Activated CD4-positive, alpha-beta T cell treated with anti-CD3 and anti-CD28 coated beads for 36 hours (primary cell): ENCODE results near the gene RRN3. TPM values are rescaled to one million over a fixed set of nuclear protein-coding genes. Genes with fewer than 3 reads are reported as not detected.
"Not testable (repeated sequence)": the region's sequence is repeated elsewhere in the genome, so short reads cannot be mapped to it uniquely, and the experiment has no call there.

Source experiments
- ATAC-seq: fragments of 200-7000 bp; cut with Tn5 transposase; one replicate; pipeline ENCODE4 v1.10.0; 2021; ENCODE audit warnings: mild to moderate bottlenecking, moderate library complexity
- CTCF ChIA-PET: fragments of 350-600 bp; sonication (Branson Sonifier 250); formaldehyde crosslinking; loops from one replicate; lab custom pipeline; 2021; ENCODE audit warnings: antibody characterized with exemption; lab: Charles Lee
- POLR2A ChIA-PET: fragments of 350-600 bp; sonication (Branson Sonifier 250); formaldehyde crosslinking; loops from one replicate; lab custom pipeline; 2021; ENCODE audit warnings: antibody characterized with exemption, inconsistent platforms; lab: Charles Lee
- DNase-seq: peaks from one replicate; pipeline ENCODE4 v3.0.0-alpha.2; 2020
- H3K27ac Mint-ChIP-seq: one replicate; pipeline ENCODE4 v1.8.0; 2021; ENCODE audit warnings: mixed read lengths
- H3K27me3 Mint-ChIP-seq: one replicate; pipeline ENCODE4 v1.8.0; 2021; ENCODE audit warnings: mixed read lengths
- H3K36me3 Mint-ChIP-seq: one replicate; pipeline ENCODE4 v1.8.0; 2021; ENCODE audit warnings: low read depth, mixed read lengths
- H3K4me1 Mint-ChIP-seq: one replicate; pipeline ENCODE4 v1.8.0; 2021; ENCODE audit warnings: mixed read lengths
- H3K4me3 Mint-ChIP-seq: one replicate; pipeline ENCODE4 v1.8.0; 2021; ENCODE audit warnings: mild to moderate bottlenecking, moderate library complexity, mixed read lengths
- H3K9me3 Mint-ChIP-seq: one replicate; pipeline ENCODE4 v1.8.0; 2021; ENCODE audit warnings: low read depth, mixed read lengths
- intact Hi-C, 2 experiments: fragments of 100-400 bp; cut with DNase I in 1 of 2; cut with micrococcal nuclease in 1 of 2; formaldehyde crosslinking; loops; one replicate each; pipeline versions ENCODE4 v1.14.2 to v1.15.1; 2022 to 2024; cut with DNase I, micrococcal nuclease
- total RNA-seq, 2 experiments: library from RNA; stranded (reverse); gene quantifications; one replicate each; pipeline ENCODE4 v1.2.3, GENCODE V29; 2021

The RRN3 gene
- total RNA-seq, 2 experiments from 2014 or later = 27.0 to 36.1 TPM

DNA sequence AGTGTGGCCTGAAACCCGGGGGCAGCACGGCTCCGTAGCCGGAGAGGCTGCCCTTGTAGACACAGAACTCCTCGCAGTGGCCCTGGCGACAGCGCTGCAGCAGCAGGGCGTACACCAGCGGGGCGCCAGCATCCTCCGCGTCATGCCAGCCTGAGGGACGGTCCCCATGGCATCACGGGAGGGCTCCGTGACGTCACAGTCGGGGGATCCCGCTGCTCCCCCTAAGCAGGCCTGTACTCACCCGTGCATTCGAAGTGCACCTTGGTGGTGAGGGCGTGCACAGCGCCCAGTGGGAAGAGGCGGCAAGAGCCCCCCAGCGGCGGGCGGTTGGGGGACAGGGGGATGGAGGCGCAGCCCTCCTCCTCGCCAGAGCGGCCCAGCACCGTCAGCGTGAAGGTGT lies 39.5 kb upstream of the RRN3 start:
- POLR2A ChIA-PET, H3K4me3 Mint-ChIP-seq, ATAC-seq, H3K36me3 Mint-ChIP-seq, DNase-seq, H3K9me3 Mint-ChIP-seq, intact Hi-C loops, H3K4me1 Mint-ChIP-seq, H3K27ac Mint-ChIP-seq, H3K27me3 Mint-ChIP-seq, CTCF ChIA-PET: not testable (repeated sequence)

DNA sequence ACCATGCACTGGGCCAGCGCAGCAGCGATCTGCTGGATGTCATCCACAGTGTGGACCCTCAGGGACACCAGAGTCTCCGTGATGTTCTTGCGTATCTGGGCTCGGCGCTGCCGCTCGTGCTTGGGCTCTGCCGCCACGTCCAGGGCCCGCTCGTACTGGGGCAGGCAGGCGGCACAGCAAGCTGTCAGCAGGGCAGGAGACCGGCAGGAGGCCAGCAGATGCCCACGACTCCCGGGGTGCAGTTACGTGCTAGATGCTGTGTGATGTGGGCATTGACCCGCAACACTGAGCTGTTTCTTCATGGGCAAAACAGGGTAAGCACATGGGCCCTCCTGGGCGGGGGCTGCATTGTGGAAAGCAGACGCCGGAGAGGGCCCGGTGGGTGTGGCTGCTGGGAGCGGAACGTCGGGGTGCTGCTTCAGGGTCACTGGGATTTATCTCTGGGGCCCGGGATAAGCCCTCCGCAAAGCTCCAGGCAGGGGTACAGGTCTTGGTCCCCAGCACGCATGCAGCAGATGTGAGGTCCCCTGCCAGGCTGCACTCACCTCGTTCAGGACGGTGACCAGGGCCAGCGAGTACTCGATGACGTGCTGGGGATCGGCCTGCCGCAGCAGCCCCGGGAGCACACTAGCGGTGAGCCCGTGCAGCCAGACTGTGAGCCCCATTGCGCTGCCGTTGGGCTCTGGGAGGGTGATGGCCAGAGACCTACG lies 38.8 kb upstream of the RRN3 start:
- intact Hi-C loops, H3K36me3 Mint-ChIP-seq, H3K27me3 Mint-ChIP-seq, H3K4me1 Mint-ChIP-seq, H3K27ac Mint-ChIP-seq, POLR2A ChIA-PET, H3K9me3 Mint-ChIP-seq, CTCF ChIA-PET, H3K4me3 Mint-ChIP-seq, ATAC-seq, DNase-seq: not testable (repeated sequence)

DNA sequence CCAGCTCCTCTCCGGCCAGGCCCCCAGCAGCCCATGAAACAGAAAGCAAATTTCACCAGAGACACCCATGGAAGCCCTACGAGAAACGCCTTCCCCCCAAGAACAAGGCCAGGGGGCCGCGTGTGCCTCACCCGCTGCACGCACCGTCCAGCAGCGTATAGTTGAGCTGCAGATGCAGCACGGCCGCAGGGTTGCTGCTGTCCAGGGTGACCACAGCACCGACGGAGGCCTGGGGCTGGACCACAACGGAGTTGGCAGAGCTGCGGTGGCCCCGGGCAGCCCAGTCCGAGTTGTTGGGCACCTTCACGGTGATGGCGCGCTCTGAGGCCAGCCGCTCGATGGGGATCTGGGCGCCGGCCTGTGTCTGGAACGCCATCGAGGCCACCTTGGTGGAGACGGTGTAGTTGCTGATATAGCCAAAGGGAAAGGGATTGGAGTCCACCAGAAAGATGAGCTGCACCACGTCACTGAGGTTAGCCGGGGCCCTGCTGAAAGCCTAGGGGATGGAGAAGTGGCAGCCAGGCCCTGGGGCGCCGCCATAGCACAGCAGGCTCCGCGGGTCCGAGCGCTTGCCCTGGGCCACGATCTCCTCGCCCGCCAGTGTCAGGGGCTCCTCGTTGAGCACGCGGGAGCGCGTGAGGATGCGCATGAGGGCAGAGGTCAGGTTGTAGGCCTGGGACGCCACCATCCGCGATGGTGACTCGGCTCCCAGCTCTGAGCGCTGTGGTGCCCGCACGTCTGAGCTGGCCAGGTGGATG lies 37.0 kb upstream of the RRN3 start:
- POLR2A ChIA-PET, H3K4me1 Mint-ChIP-seq, ATAC-seq, H3K27ac Mint-ChIP-seq, H3K36me3 Mint-ChIP-seq, CTCF ChIA-PET, DNase-seq, intact Hi-C loops, H3K4me3 Mint-ChIP-seq, H3K27me3 Mint-ChIP-seq, H3K9me3 Mint-ChIP-seq: not testable (repeated sequence)

DNA sequence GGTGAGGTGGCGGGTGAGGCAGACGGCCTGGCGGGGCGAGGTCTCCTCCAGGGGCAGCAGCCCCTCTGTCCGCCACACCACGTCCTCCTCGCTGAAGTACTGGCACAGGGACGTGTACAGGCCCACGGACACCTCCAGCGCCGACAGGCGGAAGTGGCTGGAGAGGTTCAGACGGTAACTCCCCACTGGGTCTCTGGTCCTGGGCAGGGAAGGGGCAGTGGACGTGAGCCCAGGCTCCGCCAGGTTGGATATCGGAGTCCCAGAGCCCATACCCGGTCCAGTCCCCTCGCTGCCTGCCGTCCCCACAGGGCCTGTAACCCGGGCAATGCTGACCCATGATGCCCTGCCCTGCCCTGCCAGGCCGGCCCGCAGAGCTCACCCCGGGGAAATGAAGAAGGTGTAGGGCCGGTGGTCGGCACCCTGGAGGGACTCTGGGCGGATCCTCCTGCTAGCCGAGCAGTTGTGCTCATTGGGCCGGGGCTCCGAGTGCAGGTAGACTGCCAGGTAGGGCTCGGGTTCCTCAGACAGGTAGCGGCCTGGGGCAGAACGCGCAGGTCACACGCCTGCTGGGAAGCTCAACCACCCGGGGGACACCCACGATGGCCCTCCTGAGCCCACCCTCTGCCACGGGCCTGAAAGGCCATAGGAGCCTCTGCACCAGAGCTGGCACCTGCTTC lies 36.3 kb upstream of the RRN3 start:
- intact Hi-C loops, H3K9me3 Mint-ChIP-seq, DNase-seq, POLR2A ChIA-PET, H3K4me3 Mint-ChIP-seq, CTCF ChIA-PET, H3K4me1 Mint-ChIP-seq, H3K27me3 Mint-ChIP-seq, ATAC-seq, H3K27ac Mint-ChIP-seq, H3K36me3 Mint-ChIP-seq: not testable (repeated sequence)

DNA sequence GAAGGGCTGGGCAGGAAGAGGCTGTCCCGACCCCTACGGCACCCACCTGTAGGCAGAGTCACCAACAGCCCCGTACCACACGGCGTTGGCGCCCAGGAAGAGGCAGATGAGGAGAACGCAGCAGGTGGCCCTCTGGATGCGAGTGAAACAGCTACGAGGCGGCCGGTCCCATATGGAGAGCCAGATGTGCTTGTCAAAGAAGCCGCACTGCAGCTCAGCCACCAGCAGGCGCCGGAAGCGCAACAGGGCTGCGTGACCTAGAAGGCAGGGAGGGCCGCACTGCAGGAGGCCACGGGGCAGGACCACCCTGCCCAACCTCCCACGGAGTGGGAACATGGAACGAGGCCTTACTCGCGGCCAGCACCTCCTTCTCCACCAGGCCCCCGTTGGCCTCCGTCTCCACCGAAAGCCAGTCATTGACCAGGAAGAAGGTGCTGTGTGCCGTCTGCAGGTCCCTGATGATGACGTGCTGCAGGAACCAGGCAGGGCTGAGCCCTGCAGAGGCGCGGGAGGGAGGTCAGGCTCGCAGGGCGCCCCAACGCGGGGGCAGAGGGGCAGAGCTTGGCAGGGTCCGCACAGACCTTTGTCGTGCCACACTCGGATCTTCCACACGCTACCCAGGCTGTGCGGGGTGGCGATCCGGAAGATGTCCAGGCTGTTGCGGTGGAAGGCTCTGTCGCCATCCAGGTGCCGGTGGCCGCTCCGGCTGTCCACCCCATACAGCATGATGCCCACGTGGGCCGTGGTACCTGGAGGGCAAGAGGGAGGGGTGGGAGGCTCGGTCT lies 33.8 kb upstream of the RRN3 start:
- H3K4me3 Mint-ChIP-seq, POLR2A ChIA-PET, H3K9me3 Mint-ChIP-seq, H3K4me1 Mint-ChIP-seq, DNase-seq, H3K27ac Mint-ChIP-seq, H3K27me3 Mint-ChIP-seq, ATAC-seq, CTCF ChIA-PET, intact Hi-C loops, H3K36me3 Mint-ChIP-seq: not testable (repeated sequence)

DNA sequence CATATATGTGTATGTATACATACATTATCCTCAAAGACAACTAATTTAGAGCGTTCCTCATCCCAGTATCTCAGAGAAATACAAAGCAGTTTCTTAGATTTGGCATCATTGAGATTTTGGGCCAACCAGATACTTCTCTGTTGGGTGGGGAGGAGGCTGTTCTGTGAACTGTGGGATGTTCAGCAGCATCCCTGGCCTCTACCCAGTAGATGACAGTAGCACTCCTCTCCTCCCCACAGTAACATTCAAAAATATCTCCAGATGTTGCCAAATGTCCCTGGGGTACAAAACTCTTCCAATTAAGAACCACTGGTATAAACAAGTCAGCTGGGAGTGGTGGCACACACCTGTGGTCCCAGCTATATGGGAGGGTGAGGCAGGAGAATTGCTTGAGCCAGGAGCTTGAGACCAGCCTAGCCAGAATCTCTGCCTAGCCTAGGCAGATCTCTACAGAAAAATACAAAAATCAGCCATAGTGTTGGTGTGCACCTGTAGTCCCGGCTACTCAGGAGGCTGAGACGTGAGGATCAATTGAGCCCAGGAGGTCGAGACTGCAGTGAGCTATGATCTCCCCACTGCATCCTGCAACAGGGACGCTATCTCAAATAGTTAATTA lies 6.4 kb upstream of the RRN3 start:
- H3K36me3 Mint-ChIP-seq, H3K4me3 Mint-ChIP-seq, CTCF ChIA-PET, H3K9me3 Mint-ChIP-seq, H3K27ac Mint-ChIP-seq, intact Hi-C loops, POLR2A ChIA-PET, DNase-seq, H3K4me1 Mint-ChIP-seq, ATAC-seq, H3K27me3 Mint-ChIP-seq: not testable (repeated sequence)

DNA sequence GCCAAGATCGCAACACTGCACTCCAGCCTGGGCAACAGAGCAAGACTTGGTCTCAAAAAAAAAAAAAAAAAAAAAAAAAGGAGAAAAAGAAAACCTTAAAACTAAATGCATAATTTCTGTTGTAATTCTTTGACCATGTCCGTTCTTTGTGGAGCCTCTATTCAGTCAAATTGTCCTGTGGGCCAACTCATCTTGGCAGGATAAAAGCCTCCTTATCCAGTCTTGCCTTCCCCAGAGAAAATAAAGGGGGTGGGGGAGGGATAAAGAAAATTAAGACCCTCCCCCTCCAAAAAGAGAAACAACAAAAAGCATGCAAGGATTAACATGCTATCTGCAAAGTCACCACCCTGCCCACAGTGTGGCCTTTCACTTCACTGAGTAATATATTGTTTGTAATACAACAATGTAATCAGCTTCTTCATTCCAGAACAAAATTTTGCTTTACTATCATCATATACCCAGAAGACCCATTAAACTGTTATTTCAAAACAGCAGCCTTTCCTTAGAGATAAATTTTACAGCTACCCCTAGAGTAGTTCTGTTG lies 5.4 kb upstream of the RRN3 start:
- POLR2A ChIA-PET, DNase-seq, H3K4me1 Mint-ChIP-seq, H3K36me3 Mint-ChIP-seq, ATAC-seq, H3K27me3 Mint-ChIP-seq, H3K4me3 Mint-ChIP-seq, H3K9me3 Mint-ChIP-seq, H3K27ac Mint-ChIP-seq: not testable (repeated sequence)
- intact Hi-C loops = loop anchor here in 1 of 2 experiments (10.0 kb wide), 1 partner anchor 125 kb away; no protein-coding TSS in a partner anchor
- CTCF ChIA-PET = interaction anchor here (0.6 kb wide), 1 partner anchor 75 kb away, joined by 4 read pairs; no protein-coding TSS in a partner anchor

DNA sequence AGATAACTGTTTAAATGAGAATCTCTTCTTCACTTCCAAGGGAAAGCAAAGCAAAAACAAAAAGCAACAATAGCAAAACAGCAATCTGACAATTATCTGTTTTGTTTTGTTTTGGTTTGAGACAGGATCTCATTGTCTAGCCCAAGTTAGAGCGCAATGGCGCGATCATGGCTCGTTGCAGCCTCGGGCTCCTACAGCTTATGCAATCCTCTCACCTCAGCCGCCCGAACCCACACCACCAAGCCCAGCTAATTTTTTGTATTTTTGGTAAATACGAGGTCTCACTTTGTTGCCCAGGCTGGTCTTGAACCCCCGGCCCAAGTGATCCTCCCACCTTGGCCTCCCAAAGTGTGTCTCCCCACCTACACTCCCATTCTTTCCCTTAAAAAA lies 2.5 kb upstream of the RRN3 start:
- peaks cover 17% of the 10 kb centered on the region for H3K4me1 Mint-ChIP-seq
- H3K27me3 Mint-ChIP-seq, DNase-seq, H3K27ac Mint-ChIP-seq, H3K4me3 Mint-ChIP-seq, ATAC-seq, H3K36me3 Mint-ChIP-seq, H3K9me3 Mint-ChIP-seq, POLR2A ChIA-PET, CTCF ChIA-PET: not testable (repeated sequence)
- intact Hi-C loops = loop anchor here in 1 of 2 experiments (10.0 kb wide), 1 partner anchor 128 kb away; no protein-coding TSS in a partner anchor

DNA sequence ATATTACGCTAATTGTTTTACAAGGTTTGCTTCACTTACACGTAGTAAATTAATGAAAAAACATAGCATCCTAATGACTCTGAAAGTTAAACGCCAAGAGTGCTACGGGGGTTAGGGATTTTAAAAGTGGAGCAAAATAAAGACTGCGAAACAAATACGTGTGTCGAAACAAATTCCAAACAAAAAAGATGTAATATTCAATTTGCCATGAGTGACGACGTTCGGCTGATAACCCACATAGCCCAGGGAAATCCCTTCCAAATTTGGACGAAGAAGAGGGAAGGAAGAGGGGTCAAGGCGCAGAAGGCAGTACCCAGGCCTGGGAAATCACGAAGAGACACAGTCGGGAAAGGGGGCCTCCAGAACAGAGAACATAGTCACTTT lies 509 bp downstream of the RRN3 start:
- Mint-ChIP-seq H3K27ac (peak overlapping the region; percentile 95), H3K36me3 (peaks cover 23% of the 10 kb centered on the region), H3K4me3 (peak overlapping the region; percentile 90), H3K4me1 (peaks cover 20% of the 10 kb centered on the region)
- H3K9me3 Mint-ChIP-seq, ATAC-seq, DNase-seq, H3K27me3 Mint-ChIP-seq: not testable (repeated sequence)
- POLR2A ChIA-PET = interaction anchor here (0.6 to 0.9 kb wide), 2 partner anchors 36 to 382 kb away, joined by 4 to 5 read pairs; no protein-coding TSS in a partner anchor
- intact Hi-C loops = loop anchor here in 1 of 2 experiments (5.0 to 10.0 kb wide), 3 partner anchors 61 to 461 kb away; partner anchors contain the start of genes BFAR and PARN
- CTCF ChIA-PET = interaction anchor here (0.6 to 1.9 kb wide), 2 partner anchors 37 to 755 kb away, joined by 4 to 6 read pairs; partner anchors contain the start of gene NTAN1

DNA sequence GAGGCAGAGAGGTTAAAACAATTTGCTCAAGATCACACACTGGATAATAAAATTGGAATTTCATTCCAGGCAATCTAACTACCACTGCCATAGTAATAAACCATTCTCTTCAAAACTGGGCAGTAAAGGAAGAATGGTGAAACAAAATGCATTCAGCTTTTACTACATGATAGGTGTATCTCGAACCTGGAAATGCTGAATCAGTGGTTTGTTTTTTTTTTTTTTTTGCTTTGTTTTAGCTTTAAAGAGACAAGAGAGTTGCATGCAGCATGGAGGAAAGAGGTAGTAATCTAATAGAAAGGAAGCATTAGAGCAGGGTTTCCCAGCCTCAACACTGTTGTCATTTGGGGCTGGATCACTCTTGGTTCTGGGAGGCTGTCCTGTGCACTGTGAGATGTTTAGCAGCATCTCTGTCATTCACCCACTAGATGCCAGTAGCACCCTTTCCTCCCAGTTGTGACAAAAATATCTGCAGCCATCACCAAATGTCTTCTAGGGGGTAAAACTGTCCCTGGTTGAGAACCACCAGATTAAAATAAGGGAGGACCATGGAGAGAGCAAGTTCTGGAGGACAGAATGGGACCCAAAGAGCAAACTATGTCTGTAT lies 3.3 kb downstream of the RRN3 start:
- DNase-seq, CTCF ChIA-PET, ATAC-seq, H3K27me3 Mint-ChIP-seq, H3K27ac Mint-ChIP-seq, H3K4me3 Mint-ChIP-seq, POLR2A ChIA-PET, H3K9me3 Mint-ChIP-seq: not testable (repeated sequence)
- intact Hi-C loops = loop anchor here in 1 of 2 experiments (5.0 to 10.0 kb wide), 3 partner anchors 58 to 458 kb away; partner anchors contain the start of genes BFAR and PARN
- peaks cover 20% of the 10 kb centered on the region for H3K4me1 Mint-ChIP-seq
- H3K36me3 Mint-ChIP-seq = peaks cover 27% of the 10 kb centered on the region
